CD4-positive, alpha-beta T cell treated with Interleukin-1 beta for 1 hour (primary cell): ENCODE results near the gene LRRC63.
"Not testable (repeated sequence)": the region's sequence is repeated elsewhere in the genome, so short reads cannot be mapped to it uniquely, and the experiment has no call there.

Experiments
- DNase-seq, 2 donors: peaks; one replicate each; pipeline ENCODE4 v3.0.0-alpha.2; 2020 to 2022

Gene LRRC63

GRCh38 chr13:46181840-46182490 is 29.8 kb upstream of the LRRC63 start, which contains the start of gene LCP1:
Gene LCP1, minus strand, starts transcription at chr13:46182177. Its CDS starts 22,515 bp downstream, at chr13:46159662.
- peak; percentile 90 to 93 for DNase-seq

DNA sequence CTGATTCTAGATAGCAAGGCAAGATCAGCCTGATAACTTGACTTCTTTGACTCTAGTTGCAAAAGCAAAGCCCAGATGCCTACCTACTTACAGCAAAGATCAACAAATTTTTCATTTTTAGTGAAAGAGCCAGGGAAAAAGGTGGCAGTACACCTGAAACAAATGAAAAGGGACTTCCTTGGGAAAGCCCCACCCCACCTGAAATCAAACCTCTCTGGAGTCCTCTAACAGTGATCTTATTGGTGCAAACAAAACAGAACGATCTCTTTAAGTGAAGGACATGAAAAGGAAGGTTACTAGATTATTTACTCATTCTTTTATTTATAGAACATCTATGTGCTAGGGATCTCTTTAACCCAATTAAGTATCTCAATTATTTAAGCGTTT is 29.2 kb upstream of the LRRC63 start:
- DNase-seq = no peak

DNA sequence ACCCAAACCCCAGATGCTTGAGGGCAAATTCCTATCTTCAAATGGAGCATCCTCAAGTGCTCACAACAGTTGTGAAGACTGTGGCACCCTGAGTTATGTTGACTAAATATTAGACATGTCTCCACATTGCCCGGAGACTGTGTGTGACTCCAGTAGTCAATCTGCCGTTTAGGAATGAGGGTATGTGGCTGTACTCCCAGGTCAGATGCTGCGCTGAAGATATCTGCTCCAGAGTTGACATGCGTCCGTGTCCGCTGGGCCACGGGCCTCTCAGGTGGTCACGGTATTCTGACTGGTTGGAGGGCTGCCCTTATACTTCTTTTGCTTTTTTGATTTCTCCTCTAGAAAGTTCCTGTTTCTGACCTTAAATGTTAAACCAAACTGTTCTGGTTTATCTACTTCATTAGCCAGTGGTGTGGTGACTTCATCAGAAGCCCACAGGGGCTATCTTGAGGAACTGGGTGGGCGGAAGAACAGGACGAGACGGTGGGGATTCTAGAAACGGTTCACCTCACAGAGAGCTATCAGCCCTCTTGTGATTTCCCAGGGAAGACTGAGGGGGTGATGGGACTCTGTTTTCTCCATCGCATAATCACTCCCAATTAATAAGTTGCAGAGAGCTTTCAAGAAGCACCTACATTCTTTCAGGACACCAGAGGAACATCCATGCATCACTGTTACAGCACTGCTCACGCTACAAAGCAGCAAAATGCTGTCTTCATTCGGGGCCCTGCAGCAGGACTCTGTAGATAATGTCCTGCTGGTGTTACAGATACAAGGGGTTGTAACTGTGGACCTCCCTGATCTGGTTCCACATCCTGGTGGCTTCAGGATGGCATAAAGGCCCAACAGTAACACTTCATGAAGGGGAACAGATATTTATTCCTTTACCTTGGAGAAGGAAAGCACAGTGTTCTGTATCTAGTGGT is 28.4 kb upstream of the LRRC63 start:
- DNase-seq = no peak

DNA sequence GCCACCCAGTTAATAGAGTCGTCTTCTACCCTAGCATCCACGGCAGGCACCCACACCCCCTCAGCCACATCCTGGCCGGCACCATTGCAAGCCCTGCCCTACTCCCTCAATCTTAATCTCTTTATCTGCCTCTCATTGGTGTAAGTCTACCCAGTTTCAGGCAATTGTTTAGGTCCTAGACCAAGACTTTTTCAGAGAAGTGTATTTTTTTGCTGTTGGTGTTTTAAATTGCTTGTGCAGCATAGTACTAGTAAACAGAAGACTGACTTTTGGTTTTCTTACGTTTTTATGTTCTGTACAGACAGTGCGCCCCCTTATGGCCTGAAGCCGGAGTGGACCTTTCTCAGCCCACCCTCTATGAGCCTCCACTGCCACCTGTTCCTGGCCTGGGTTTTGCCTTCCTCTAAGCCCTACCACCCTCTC is 27.4 kb upstream of the LRRC63 start:
- DNase-seq = peak; percentile 76 to 79

GRCh38 chr13:46185634-46186033 is 26.1 kb upstream of the LRRC63 start:
- no peak for DNase-seq

DNA sequence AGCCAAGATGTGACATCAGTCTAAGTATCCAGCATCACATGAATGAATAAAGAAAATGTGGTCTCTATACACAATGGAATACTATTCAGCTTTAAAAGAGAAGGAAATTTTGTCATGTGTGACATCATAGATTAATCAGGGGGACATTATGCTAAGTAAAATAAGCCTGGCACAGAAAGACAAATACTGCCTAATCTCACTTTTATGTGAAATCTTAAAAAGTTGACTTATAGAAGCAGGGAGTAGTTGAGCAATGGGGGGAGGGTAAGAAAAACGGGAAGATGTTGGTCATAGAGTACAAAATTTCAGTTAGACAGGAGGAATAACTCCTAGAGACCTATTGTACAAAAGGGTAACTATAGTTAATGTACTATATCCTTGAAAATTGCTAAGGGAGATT is 19.3 kb upstream of the LRRC63 start:
- no peak for DNase-seq

- no peak for DNase-seq
These were observed 16.7 kb upstream of the LRRC63 start for GRCh38 chr13:46195016-46195415.

GRCh38 chr13:46197299-46198048 is 14.3 kb upstream of the LRRC63 start:
- no peak for DNase-seq

DNA sequence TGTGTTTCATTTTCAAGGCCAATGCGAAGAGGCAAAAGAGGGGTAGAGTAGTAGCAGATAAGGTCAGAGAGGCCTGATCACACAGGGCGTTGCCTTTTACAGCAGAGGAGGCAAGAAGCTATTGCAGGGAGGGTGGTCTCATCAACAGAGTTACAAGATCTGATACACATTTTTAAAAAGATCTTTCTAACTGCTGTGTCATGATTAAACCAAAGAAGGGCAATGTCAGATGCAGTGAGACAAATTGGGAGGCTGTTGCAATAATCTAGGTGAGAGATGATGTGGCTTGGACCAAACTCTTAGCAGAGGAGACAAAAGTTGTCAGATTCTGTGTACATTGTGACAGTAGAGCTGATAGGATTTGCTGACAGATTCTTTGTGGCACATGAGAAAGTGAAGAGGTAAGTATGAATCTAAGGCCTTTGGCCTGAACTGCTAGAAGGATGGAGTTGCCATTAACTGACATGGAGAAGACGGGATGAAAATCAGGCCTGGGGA is 13.0 kb upstream of the LRRC63 start:
- DNase-seq = no peak

- peak in 1 of 2 donors; percentile 53 for DNase-seq
These were observed 9.4 kb upstream of the LRRC63 start for GRCh38 chr13:46202188-46202795.

DNA sequence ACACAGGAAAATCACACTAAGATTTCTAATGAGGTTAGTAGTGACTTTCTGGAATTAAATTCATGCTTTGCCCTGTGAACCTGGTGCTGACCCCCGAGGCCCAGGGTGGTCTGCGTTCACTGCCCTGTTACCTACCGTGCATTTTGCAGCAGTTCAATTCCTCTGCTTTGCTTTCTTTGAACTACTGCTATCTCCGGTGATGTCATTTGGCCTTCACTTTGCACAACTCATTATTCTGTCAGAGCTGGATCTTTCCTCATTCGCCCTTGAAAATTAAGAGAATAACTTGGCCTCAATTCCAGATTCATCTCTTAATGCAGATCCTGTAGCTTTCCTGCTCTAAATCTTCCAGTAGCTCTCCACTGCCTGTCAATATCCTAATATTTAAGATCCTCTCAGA is 8.8 kb upstream of the LRRC63 start:
- DNase-seq = no peak

DNA sequence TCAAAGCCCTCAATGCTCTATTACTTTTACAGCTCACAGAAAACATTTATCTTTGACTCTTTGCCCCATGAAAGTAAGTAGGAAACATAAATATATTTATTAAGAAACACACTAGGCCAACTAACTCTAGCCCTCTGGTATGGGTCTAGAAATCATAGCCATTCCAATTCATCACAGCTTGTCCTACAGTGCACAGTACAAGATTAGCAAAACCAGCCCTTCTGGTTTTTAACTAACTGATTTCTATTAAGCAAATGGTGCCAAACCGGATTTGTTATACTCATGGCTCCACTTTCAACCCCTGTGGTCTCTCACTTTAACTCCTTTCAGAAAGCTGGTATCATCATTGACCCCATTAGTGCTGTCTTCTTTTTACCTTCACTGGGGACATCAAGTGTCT is 5.6 kb upstream of the LRRC63 start:
- DNase-seq = no peak

GRCh38 chr13:46207828-46208227 is 3.9 kb upstream of the LRRC63 start:
- no peak for DNase-seq

- no peak for DNase-seq
These were observed 1.2 kb upstream of the LRRC63 start for GRCh38 chr13:46210362-46211083.

GRCh38 chr13:46211116-46211482 is 629 bp upstream of the LRRC63 start:
- DNase-seq = peak; percentile 56 to 63

- no peak for DNase-seq
These were observed 1.5 kb downstream of the LRRC63 start for GRCh38 chr13:46213242-46213641.

DNA sequence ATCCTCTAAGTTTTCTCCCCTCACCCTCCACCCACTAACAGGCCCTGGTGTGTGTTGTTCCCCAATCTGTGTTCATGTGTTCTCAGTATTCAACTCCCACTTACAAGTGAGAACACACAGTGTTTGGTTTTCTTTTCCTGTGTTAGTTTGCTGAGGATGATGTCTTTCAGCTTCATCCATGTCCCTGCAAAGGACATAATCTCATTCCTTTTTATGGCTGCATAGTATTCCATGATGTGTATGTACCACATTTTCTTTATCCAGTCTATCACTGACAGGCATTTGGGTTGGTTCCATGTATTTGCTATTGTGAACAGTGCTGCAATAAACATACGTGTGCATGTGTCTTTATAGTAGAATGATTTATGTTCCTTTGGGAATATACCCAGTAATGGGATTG is 3.0 kb downstream of the LRRC63 start:
- DNase-seq = not testable (repeated sequence)

DNA sequence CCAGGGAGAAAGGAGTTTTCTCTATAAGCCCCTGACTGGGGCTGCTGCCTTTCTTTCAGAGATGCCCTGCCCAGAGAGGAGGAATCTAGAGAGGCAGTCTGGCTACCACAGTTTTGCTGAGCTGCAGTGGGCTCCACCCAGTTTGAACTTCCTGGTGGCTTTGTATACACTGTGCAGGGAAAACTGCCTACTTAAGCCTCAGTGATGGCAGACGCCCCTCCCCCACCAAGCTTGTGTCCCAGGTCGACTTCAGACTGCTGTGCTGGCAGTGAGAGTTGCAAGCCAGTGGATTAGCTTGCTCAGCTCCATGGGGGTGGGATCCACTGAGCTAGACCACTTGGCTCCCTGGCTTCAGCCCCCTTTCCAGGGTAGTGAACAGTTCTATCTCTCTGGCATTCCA is 8.5 kb downstream of the LRRC63 start:
- not testable (repeated sequence) for DNase-seq

DNA sequence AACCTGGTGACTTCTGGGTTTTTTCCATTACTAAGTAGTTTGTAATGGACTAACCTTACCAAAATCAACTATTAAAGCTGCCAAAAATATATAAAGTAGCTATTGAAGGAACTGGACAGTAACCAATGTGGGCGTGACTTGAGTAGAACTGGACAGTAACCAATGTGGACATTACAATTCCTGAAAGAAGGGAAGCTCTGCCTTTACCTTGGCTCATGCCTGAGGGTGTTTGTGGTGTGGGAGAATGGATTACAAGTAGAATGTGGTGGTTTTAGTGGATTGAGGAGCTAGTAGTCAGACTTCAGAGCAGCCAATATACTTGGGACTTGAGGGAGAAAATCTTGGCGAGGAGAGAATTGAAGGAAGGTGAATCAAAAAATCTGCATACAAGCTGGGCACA is 17.5 kb downstream of the LRRC63 start:
- no peak for DNase-seq

GRCh38 chr13:46232281-46232680 is 20.6 kb downstream of the LRRC63 start:
- DNase-seq = no peak

DNA sequence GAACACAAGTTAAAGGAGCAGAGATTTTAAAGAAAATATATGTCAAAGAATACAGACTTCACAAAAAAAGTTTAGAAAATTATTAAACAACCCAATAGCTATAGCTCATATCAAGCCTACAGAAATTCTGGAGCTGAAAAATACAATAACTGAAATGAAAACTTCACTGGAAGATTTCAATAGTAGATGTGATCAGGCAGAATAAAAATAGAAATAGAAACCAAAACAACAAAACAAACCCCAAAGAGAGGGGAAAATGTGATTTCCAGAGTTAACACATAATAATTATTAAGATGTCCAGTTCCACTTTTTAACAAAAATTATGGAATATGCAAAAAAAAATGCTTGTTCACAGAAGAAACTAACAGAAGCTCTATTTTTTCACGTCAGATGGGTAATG is 23.6 kb downstream of the LRRC63 start:
- no peak for DNase-seq

DNA sequence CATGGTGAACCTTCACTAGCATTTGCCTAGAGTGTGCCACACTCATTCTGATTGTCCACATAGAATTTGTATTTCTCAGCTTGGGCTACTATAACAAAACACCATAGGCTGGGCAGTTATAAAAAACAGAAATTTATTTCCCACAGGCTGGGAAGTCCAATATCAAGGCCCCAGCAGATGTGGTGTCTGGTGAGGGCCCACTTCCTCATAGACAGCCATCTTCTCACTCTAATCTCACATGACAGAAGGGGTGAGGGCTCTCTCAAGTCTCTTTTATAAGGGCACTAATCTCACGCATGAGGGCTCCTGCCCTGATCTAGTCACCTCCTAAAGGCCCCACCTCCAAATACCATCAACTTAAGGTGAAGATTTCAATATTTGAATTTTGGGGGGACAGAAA is 53.6 kb downstream of the LRRC63 start:
- DNase-seq = no peak
